Epithelial cell of alveolus of lung (primary cell): Measurements from ENCODE around the gene CFHR5. TPM values are rescaled to one million over a fixed set of nuclear protein-coding genes. Genes with fewer than 3 reads are reported as not detected.

ENCODE experiments used
- total RNA-seq: library from RNA; depleted of rRNA; stranded (reverse); fragments of >200 nt; gene quantifications from 2 replicates; pipeline ENCODE4 v1.2.1, GENCODE V29; 2015

CFHR5 gene
- total RNA-seq, result not detected in 2 replicates

DNA sequence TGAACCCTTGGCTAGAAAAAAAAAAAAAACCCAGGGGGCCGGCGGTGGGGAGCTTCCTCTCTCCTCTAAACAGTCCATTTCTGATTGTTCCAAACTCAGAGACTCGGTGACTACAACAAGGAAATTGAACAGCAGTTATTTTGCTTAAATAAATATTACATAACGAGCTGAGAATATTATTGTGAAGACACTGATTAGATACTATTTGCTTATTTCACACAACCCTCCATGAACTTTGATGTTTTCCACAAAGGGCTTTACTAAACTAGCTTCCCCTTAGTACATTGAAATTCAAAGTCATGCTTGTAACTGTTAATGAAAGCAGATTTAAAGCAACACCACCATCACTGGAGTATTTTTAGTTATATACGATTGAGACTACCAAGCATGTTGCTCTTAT lies at the start of gene CFHR5:
Gene CFHR5, plus strand, starts transcription at position 279 of the 400 bp plus-strand sequence. Its CDS starts 109 bp downstream, at position 388.

GRCh38 chr1:196943568-196943967 lies 33.8 kb upstream of the CFHR5 start, which contains the start of gene CFHR2:
TSS of gene CFHR2 (plus strand) at chr1:196943738. CDS start at chr1:196943881, 143 bp downstream.

Other genes starting within 250 kb of the CFHR5 start
- gene CFHR3, start 202.7 kb upstream of the CFHR5 start, total RNA-seq, result 0.24 TPM in 1 of 2 replicates, not detected in the other
- gene CFHR1, start 157.8 kb upstream of the CFHR5 start, total RNA-seq, result not detected in 2 replicates
- not detected in 2 replicates for gene CFHR4, start 89.5 kb upstream of the CFHR5 start, total RNA-seq
- gene CFHR2, start 33.8 kb upstream of the CFHR5 start, total RNA-seq, result not detected in 2 replicates
- not detected in 2 replicates for gene F13B, start 89.7 kb downstream of the CFHR5 start, total RNA-seq
- 14.7 and 21.7 TPM in 2 replicates for gene ASPM, start 169.1 kb downstream of the CFHR5 start, total RNA-seq
- gene ZBTB41, start 223.7 kb downstream of the CFHR5 start, total RNA-seq, result 8.1 and 8.3 TPM in 2 replicates